AG09309 (cell line): ENCODE data around the gene ALDH4A1.

Experiments
- DNase-seq: peaks from one replicate; pipeline ENCODE4 v3.0.0-alpha.2; 2010; ENCODE audit warnings: low read depth
- H3K4me3 ChIP-seq: 2 replicates; pipeline ENCODE4 v1.5.1; 2011; ENCODE audit warnings: mild to moderate bottlenecking, low read depth, low read length, moderate library complexity; ENCODE audit not compliant: control insufficient read depth
- TF ChIP-seq, protein P1 (sequence below): IDR thresholded peaks from 2 replicates; pipeline ENCODE4 v1.5.1; 2011; ENCODE audit warnings: mild to moderate bottlenecking, low read depth, low read length, inconsistent platforms; ENCODE audit not compliant: insufficient read depth, control insufficient read depth; ENCODE audit errors: missing control alignments

ALDH4A1 gene

DNA sequence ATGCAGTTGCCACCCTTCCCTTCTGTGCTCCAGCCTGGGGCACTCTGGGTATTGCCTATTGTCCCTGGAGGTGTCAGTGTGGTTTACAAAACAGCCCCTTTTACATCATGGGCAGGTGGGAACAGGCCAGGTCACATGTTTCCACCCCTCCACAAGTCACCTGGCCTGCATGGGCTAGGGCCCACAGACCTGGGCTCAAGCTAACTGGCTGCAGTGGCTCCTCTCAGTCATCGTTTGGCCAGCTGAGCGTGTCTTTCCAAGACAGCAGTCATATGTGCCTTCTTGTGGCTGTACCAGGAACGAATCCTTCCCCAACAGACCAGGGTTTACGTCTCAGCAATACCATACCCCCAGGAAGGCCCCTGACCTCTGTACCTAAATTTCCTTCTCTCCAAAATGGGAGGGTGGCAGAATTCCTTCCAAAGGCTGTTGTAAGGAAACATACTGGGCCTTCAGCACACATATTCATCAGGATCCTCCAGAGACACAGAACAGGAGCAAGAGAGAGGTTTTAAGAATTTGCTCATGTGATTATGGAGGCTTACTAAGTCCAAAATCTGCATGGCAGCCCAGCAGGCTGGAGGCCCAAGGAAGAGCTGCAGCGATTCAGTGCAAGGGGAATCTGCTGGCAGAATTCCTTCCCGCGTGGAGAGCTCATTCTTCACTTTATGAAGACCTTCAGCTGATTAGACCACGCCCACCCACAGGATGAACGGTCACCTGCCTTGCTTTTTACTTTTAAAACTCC, 32.3 kb downstream of the ALDH4A1 start:
- TF ChIP-seq, protein P1, sequence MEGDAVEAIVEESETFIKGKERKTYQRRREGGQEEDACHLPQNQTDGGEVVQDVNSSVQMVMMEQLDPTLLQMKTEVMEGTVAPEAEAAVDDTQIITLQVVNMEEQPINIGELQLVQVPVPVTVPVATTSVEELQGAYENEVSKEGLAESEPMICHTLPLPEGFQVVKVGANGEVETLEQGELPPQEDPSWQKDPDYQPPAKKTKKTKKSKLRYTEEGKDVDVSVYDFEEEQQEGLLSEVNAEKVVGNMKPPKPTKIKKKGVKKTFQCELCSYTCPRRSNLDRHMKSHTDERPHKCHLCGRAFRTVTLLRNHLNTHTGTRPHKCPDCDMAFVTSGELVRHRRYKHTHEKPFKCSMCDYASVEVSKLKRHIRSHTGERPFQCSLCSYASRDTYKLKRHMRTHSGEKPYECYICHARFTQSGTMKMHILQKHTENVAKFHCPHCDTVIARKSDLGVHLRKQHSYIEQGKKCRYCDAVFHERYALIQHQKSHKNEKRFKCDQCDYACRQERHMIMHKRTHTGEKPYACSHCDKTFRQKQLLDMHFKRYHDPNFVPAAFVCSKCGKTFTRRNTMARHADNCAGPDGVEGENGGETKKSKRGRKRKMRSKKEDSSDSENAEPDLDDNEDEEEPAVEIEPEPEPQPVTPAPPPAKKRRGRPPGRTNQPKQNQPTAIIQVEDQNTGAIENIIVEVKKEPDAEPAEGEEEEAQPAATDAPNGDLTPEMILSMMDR: no peak
- no peak for DNase-seq

DNA sequence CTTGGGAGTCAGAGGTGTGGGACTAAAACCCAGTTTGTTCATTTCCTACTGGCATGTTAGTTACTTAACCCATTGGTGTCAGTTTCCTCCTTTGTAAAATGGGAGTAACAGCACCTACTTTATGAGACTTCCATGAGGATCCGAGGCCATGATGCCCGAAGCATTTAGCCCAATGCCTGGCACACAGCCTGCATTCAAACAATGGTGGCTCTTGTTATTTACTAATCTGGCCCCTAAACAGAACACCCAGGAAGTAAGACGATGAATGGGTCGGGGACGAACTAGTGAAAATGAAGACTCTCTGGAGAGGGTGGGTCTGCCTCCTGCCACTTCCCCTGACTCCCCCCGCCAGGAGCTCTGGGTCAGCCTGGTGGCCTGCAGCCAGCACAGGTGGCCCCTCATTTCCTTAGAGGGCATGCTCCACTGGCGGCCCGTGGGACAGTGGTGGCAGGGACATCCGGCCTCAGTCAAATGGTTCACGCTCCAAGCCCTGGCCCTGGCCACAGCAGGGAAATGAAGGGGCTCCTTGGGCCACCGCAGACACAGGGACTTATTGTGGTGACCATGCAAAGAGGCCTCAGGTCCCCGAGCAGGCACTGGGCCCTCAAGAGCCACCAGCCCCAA, 33.4 kb downstream of the ALDH4A1 start:
- H3K4me3 ChIP-seq: no peak overlapping the region
- TF ChIP-seq, protein P1: no peak
- DNase-seq: no peak

More for the DNA sequence above, 32.3 kb downstream of the ALDH4A1 start:
- no peak overlapping the region for H3K4me3 ChIP-seq

DNA sequence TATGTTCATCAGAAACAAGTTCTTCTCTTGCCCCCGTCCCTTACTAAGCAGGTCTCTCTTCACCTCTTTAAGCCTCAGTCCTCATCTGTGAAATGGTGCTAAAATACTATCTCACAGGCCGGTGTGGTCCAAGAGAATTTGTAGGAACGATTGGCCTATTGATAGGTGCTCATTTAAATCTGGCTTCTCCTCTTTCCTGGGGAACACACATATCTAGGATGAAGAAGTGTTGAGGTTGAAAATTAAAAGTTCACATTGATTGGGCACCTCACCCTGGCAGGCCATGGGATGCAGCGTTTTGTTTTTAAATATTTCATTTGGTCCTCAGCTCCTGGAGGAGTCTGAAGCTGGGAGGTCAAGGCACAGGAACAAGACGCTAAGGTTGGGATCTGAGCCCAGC, 34.0 kb downstream of the ALDH4A1 start:
- DNase-seq: no peak
- TF ChIP-seq, protein P1: no peak

DNA sequence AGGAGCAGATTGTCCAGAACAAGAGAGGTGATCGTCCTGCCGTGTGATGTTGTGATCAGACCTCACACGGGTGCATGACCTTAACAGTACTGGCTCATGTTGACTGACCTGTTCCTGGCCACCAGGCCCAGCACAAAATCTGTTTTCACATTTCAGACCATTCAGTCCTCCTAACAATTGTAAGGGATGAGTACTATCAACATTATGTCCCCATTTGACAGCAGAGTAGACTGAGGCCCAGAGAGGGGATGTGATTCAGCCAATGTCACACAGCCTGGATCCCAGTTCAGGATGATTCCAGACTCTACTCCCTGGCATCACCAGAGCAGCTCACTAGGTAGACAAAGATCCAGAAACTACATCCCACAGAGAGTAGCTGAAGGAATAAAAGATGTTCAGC, 35.5 kb downstream of the ALDH4A1 start:
- no peak for DNase-seq
- H3K4me3 ChIP-seq: no peak overlapping the region
- TF ChIP-seq, protein P1: no peak

More for the DNA sequence above, 34.0 kb downstream of the ALDH4A1 start:
- no peak overlapping the region for H3K4me3 ChIP-seq

DNA sequence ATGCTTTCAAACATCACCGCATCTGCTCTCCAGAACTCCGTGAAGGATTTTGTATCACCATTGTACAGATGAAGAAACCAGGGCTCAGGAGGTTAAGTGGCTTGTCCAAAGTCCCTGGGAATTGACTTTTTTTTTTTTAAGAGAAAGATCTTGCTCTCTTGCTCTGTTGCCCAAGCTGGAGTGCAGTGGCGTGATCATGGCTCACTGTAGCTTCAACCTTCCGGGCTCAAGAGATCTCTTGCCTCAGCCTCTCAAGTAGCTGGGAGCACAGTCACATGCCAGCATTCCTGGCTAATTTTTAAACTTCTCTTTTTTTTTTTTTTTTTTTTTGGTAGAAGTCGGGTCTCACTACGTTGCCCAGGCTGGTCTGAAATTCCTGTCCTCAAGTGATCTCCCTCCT, 36.0 kb downstream of the ALDH4A1 start:
- TF ChIP-seq, protein P1: no peak
- no peak for DNase-seq
- H3K4me3 ChIP-seq: no peak overlapping the region

DNA sequence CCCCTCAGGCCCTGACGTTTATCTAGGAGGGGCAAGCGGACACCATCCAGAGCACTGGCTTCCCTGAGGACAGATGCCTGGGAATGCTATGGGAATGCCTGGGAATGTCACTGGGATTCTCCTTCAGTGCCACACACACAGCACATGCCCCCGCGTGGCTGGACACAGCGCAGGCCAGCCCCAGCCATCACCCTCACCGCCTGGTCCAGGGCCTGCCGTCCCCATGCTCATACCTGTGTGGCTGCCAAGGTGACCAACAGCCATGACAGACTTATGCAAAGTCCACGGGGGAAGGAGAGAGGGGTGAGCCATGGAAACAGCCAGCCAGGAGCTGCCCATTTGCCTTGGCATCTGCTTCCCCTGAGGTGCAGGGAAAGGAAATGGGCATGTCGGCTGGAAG, 37.2 kb downstream of the ALDH4A1 start:
- TF ChIP-seq, protein P1: no peak
- DNase-seq: no peak

More for the DNA sequence above, 37.2 kb downstream of the ALDH4A1 start:
- no peak overlapping the region for H3K4me3 ChIP-seq
